GM23338 (cell line): Measurements from ENCODE around the gene CPA1.

Experiments
- CREB1 ChIP-seq: fragments of 250-450 bp; sonication (Bioruptor Pico); IDR thresholded peaks from 2 replicates; pipeline ENCODE4 v1.5.0; 2020; ENCODE audit warnings: low read depth, mild to moderate bottlenecking, moderate library complexity
- EZH2 ChIP-seq: fragments of 200-600 bp; sonication (generic); IDR thresholded peaks from one replicate; pipeline ENCODE4 v1.8.0; 2017; ENCODE audit warnings: antibody characterized with exemption, mild to moderate bottlenecking, low read depth; ENCODE audit not compliant: unreplicated experiment
- EZH2phosphoT487 ChIP-seq: fragments of 200-600 bp; sonication (generic); IDR thresholded peaks from one replicate; pipeline ENCODE4 v1.8.1; 2018; ENCODE audit warnings: antibody characterized with exemption; ENCODE audit not compliant: unreplicated experiment
- JUNB ChIP-seq: IDR thresholded peaks from one replicate; pipeline ENCODE4 v1.6.1; 2016; ENCODE audit warnings: antibody characterized with exemption; ENCODE audit not compliant: unreplicated experiment
- POLR2AphosphoS5 ChIP-seq: IDR thresholded peaks from 2 replicates; pipeline ENCODE4 v1.6.1; 2016; ENCODE audit warnings: antibody characterized with exemption, low read depth
- REST ChIP-seq: IDR thresholded peaks from one replicate; pipeline ENCODE4 v1.6.1; 2018; ENCODE audit warnings: antibody characterized with exemption; ENCODE audit not compliant: unreplicated experiment
- TF ChIP-seq, protein P1 (sequence below), 2 experiments: fragments of 200-600 bp in 1 of 2; sonication (generic) in 1 of 2; conservative IDR thresholded peaks; 2 replicates each; pipeline versions ENCODE4 v1.5.1 to v1.6.1; 2016 to 2017; ENCODE audit warnings: antibody characterized with exemption in 2 of 2, low read depth in 2 of 2, mild to moderate bottlenecking in 2 of 2, moderate library complexity in 1 of 2
- TF ChIP-seq, protein P2 (sequence below): fragments of 250-450 bp; sonication (Bioruptor Pico); IDR thresholded peaks from 2 replicates; pipeline ENCODE4 v1.5.0; 2020; ENCODE audit warnings: mild to moderate bottlenecking, moderate library complexity

DNA sequence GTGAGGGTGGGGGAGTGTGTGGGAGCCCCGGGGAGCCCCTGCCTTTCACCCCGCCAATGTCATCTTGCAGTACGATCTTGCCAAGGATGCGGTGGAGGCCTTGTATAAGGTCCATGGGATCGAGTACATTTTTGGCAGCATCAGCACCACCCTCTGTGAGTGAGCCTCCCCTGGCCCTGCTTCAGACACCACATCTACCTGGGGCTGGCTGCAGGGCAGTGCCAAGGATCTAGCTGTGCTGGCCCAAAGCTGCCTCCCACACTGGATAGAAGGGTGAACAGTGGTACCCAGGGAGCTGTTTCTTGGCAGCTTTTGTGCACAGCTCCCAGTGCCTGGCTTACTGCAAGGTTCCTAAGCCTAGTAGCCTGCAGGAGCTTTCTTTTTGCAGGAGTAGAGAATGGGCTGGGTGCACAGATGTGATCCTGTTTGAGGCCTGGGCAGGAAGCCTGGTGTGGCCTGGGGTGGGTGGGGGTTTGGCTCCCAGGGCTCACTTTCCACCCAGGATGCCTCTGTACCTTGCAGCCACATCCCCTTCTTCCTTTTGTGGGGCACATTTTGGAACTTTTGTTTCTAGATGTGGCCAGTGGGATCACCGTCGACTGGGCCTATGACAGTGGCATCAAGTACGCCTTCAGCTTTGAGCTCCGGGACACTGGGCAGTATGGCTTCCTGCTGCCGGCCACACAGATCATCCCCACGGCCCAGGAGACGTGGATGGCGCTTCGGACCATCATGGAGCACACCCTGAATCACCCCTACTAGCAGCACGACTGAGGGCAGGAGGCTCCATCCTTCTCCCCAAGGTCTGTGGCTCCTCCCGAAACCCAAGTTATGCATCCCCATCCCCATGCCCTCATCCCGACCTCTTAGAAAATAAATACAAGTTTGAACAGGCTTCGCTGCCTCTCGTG lies 12.2 kb upstream of the CPA1 start:
- TF ChIP-seq, protein P1, sequence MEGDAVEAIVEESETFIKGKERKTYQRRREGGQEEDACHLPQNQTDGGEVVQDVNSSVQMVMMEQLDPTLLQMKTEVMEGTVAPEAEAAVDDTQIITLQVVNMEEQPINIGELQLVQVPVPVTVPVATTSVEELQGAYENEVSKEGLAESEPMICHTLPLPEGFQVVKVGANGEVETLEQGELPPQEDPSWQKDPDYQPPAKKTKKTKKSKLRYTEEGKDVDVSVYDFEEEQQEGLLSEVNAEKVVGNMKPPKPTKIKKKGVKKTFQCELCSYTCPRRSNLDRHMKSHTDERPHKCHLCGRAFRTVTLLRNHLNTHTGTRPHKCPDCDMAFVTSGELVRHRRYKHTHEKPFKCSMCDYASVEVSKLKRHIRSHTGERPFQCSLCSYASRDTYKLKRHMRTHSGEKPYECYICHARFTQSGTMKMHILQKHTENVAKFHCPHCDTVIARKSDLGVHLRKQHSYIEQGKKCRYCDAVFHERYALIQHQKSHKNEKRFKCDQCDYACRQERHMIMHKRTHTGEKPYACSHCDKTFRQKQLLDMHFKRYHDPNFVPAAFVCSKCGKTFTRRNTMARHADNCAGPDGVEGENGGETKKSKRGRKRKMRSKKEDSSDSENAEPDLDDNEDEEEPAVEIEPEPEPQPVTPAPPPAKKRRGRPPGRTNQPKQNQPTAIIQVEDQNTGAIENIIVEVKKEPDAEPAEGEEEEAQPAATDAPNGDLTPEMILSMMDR (conservative IDR thresholded peaks at IDR 0.05; ENCODE audit: low read depth in 2 of 2): no peak
- TF ChIP-seq EZH2: no peak
- no peak for TF ChIP-seq POLR2AphosphoS5
- no peak for TF ChIP-seq REST
- no peak for TF ChIP-seq JUNB
- TF ChIP-seq EZH2phosphoT487: no peak
- no peak for TF ChIP-seq CREB1 (CRISPR knock-in tag)
- TF ChIP-seq, protein P2, sequence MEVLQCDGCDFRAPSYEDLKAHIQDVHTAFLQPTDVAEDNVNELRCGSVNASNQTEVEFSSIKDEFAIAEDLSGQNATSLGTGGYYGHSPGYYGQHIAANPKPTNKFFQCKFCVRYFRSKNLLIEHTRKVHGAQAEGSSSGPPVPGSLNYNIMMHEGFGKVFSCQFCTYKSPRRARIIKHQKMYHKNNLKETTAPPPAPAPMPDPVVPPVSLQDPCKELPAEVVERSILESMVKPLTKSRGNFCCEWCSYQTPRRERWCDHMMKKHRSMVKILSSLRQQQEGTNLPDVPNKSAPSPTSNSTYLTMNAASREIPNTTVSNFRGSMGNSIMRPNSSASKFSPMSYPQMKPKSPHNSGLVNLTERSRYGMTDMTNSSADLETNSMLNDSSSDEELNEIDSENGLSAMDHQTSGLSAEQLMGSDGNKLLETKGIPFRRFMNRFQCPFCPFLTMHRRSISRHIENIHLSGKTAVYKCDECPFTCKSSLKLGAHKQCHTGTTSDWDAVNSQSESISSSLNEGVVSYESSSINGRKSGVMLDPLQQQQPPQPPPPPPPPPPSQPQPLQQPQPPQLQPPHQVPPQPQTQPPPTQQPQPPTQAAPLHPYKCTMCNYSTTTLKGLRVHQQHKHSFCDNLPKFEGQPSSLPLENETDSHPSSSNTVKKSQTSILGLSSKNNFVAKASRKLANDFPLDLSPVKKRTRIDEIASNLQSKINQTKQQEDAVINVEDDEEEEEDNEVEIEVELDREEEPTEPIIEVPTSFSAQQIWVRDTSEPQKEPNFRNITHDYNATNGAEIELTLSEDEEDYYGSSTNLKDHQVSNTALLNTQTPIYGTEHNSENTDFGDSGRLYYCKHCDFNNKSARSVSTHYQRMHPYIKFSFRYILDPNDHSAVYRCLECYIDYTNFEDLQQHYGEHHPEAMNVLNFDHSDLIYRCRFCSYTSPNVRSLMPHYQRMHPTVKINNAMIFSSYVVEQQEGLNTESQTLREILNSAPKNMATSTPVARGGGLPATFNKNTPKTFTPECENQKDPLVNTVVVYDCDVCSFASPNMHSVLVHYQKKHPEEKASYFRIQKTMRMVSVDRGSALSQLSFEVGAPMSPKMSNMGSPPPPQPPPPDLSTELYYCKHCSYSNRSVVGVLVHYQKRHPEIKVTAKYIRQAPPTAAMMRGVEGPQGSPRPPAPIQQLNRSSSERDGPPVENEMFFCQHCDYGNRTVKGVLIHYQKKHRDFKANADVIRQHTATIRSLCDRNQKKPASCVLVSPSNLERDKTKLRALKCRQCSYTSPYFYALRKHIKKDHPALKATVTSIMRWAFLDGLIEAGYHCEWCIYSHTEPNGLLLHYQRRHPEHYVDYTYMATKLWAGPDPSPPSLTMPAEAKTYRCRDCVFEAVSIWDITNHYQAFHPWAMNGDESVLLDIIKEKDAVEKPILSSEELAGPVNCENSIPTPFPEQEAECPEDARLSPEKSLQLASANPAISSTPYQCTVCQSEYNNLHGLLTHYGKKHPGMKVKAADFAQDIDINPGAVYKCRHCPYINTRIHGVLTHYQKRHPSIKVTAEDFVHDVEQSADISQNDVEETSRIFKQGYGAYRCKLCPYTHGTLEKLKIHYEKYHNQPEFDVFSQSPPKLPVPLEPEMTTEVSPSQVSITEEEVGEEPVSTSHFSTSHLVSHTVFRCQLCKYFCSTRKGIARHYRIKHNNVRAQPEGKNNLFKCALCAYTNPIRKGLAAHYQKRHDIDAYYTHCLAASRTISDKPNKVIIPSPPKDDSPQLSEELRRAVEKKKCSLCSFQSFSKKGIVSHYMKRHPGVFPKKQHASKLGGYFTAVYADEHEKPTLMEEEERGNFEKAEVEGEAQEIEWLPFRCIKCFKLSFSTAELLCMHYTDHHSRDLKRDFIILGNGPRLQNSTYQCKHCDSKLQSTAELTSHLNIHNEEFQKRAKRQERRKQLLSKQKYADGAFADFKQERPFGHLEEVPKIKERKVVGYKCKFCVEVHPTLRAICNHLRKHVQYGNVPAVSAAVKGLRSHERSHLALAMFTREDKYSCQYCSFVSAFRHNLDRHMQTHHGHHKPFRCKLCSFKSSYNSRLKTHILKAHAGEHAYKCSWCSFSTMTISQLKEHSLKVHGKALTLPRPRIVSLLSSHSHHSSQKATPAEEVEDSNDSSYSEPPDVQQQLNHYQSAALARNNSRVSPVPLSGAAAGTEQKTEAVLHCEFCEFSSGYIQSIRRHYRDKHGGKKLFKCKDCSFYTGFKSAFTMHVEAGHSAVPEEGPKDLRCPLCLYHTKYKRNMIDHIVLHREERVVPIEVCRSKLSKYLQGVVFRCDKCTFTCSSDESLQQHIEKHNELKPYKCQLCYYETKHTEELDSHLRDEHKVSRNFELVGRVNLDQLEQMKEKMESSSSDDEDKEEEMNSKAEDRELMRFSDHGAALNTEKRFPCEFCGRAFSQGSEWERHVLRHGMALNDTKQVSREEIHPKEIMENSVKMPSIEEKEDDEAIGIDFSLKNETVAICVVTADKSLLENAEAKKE (CRISPR knock-in tag): no peak
